Measurements from ENCODE around the gene COLGALT1.

GRCh38 chr19:17598953-17599352 lies 43.5 kb downstream of the COLGALT1 start:
- TF ChIP-seq SUZ12 (IDR thresholded peaks at IDR 0.05; ENCODE audit: extremely low read depth, insufficient read depth, insufficient read length) (no peak), ZNF274 (IDR thresholded peaks at IDR 0.05; ENCODE audit: low read depth, low read length) (no peak), YY1 (IDR thresholded peaks at IDR 0.05; ENCODE audit: insufficient read depth, insufficient read length) (no peak)

Data from NT2/D1 (cell line).